Measurements from ENCODE around the gene LCE6A.

Gene LCE6A

DNA sequence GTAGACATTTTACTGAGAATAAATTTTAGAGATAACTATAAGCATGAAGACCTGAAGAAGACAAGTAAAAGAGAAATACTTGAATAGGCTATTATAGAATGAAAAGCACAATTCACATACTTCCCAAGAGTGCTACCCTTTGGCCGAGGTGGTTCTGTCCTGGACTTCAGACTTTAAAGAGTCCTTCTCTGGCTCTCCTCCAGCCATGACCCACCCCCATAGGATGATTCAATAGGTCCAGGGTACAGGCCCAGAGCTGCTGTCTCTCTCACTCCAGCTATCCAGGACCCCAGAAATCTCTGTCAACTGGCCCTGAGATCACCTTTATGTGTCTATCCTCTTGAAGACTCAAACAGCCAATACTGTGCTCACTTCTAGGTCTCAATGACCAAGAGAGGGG is 34.2 kb downstream of the LCE6A start:
- no peak for DNase-seq (ENCODE audit: low read depth)

DNA sequence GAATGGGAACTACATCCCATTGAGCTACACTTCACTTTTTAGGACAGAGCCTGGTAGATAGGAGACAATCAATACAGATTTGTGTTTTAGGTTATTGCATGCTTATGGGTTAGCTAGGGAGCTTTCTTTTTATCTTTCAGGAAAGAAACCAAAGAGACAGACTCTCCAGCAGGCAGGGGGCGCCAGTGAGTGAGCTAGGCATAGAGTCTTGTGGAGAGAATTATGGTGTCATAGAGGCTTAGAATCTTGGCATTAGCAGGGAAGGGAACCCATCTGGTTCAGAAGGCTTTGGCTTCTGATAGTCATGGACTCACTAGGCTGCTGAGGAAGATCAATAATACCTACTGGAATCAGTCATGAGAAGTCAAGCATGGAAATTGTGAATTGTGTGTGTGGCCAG is 35.4 kb downstream of the LCE6A start, which contains the start of gene SMCP:
TSS of gene SMCP (plus strand) at position 281 of the 400 bp plus-strand sequence. CDS start 6,101 bp downstream, outside the sequence.
- DNase-seq (ENCODE audit: low read depth) = no peak

DNA sequence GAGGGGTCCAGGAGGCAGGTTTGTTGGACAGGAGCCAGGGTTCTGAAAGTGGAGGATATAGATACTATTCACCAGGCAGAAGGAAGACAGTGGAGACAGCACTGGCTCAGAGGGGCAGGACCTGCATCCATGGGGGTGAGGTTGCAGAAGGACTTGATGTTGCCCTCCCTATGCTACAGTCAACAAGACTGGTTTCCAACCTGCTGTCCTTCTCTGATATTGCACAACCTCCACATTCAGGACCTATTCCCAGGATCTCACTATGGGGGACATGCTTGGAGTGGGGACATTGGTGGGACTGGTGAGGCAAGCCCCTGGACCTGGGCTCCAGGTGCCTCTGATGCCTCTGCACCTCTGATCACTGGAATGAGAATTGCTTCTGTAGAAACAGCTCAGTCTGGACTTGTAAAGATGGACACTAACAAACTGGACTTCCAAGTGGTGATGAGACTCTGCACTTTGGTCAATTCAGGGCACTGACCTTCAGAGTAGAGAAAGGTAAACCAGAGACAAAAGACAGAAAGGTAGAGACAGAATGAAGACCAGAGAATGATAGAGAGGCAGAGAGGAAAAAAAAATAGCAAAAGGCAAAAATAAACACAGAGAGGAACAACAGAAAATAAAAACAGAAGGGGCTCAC is 37.0 kb downstream of the LCE6A start:
- no peak for DNase-seq (ENCODE audit: low read depth)

DNA sequence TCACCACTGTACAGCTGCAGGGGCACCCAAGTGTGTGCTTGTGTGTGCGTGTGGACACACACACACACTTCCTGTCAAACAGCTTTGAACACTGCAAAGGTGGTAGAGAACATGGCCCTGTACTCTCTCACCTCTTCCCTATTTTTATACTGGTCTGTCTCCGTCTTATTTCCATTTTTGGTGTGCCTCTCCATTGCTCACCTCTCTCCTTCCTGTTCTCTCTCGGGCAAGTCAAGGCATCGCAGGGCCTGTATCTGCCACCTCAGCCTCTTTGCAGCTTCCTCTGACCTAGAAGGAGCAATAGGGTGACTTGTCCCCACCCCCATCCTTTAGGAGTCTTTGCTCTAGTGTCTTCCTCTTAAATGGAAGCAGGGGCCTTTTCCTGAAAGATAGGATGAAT is 37.7 kb downstream of the LCE6A start:
- no peak for DNase-seq (ENCODE audit: low read depth)

DNA sequence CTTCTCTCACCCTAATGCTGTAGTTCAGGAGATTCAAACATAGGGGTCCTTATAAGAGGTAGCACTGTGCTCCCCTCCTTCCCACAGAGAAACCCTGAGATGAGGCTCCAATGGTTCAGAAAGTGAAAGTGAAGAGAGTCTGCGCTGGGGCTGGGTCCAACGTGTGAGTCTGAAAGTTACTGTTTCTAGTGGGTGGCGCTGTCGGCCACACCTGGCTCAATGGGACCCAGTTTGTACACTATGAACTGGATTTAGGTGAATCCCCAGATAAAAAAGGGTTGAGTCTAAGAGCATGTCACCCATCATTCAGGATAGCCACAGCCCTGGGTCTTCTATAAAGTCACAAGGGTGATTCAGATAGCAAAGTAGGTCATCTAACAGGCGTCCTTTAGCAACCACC is 38.3 kb downstream of the LCE6A start:
- DNase-seq (ENCODE audit: low read depth) = no peak

DNA sequence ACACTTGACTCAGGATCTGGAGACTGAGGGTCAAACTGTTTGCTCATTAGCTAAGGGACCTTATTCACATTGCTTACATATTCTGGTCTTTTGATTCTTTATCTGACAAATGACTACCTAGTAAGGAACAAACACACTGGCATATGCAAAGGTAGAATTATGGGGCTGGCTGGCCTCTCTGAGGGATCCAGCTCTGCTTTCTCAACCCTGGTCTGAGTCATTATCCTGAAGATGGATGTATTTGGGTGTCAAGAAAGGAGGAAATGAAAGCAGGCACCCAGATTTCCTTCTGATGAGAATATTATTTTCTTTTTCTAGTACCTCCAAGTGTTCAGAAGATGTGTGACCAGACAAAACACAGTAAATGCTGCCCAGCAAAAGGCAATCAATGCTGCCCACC is 41.4 kb downstream of the LCE6A start:
- no peak for DNase-seq (ENCODE audit: low read depth)

DNA sequence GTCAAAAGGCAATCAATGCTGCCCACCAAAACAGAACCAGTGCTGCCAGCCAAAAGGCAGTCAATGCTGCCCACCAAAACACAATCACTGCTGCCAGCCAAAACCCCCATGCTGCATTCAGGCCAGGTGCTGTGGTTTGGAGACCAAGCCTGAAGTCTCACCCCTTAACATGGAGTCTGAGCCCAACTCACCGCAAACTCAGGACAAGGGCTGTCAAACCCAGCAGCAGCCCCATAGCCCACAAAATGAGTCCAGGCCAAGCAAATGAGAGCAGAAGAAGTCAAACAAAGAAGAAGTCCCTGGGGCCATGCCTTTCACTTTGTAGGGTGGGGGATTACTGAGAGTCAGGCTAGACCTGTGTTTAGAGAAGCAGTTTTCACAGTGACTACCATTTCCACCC is 41.9 kb downstream of the LCE6A start:
- no peak for DNase-seq (ENCODE audit: low read depth)

DNA sequence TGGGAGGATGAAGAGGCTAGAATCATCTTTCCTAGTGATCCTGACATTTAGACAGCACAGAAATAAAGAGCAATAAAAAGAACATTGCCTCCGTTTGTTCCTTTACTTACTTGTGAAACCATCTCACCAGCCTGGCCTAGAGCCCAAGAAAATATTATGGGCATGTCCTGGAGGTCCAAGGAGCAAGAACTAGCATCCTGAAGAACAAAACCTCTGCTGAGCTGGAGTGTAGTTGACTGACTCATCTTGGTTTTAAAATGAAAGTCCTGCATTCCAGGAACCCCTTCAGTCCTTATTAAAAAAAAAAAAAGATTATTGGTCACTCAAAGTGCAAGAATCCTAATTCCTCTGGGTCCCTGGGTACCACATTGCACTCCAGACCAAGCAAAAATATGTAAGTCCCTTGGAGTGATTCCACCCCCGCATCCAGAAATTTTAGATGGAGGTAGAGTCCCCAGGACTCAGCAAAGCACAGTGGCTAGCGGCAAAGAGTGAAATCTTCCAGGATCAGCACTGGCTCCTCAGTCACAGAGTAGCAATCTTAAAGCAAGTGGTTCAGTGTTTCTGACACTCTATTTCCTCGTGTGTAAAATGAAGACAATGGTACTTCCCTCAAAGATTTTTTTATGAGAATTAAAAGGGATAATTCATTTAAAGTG is 42.4 kb downstream of the LCE6A start:
- DNase-seq (ENCODE audit: low read depth) = no peak

DNA sequence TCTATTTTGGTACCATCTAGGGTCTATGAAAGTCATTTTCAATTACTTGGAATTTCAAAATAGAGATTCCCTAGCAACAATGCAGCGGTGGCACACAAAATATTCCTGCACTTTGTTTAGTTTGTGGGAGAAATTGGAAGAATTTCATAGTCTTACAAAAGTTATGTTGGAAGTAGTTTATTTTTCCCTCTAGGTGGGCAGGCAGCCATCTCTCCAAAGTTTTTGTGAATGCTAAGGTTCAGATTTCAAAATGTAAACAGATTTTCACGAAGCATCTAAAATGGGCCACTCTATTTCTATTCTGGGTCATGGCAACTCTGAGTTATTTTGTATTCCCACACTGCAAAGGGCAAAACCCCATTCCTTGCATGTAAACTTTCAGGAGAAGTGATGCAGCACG is 43.4 kb downstream of the LCE6A start:
- no peak for DNase-seq (ENCODE audit: low read depth)

DNA sequence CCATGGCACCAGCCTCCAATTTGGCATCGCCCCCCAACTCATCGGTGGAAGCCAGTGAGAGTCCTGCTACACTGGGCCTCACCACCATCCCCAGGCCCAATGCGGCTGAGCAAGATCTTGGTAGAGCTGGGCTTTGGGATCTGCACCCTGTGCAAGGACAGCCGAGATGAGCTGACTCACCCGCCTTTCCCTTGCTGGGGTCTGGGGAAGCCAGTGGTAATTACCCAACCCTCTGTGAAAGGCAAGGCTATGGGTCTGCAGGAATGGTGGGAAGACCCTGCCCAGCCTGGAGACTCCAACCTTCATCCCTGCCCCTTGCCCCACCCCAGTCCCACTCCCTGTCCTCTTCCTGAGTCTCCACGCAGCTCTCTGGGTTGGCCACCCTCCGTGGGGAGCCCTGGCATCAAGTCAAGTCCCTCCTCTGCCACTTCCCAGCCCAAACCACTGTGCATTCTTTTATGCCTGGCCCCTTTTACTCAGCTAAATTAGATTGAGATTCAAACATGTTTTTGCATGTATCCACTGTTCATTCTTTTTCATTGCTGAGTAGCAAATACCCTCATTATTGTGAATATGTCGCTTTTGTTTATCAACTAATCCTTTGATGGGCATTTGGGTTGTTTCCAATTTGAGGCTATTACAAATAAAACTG is 44.2 kb downstream of the LCE6A start:
- DNase-seq (ENCODE audit: low read depth) = no peak

DNA sequence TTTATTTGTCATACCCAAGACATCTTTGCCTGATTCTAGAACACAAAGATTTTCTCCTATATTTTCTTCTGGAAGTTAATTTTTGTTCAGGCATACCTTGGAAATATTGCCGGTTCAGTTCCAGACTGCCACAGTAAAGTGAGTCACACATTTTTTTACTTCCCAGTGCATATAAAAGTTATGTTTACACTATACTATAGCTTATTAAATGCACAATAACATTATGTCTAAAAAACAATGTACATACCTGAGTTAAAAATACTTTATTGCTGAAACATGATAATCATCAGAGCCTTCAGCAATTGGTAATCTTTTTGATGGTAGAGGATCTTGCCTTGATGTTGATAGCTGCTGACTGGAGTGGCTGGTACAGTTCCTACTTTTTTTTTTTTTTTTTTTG is 45.5 kb downstream of the LCE6A start:
- no peak for DNase-seq (ENCODE audit: low read depth)
